Keratinocyte (primary cell): ENCODE results near the gene POU6F1.

Experiments
- EZH2 ChIP-seq: IDR thresholded peaks from one replicate; pipeline ENCODE4 v1.6.1; 2012; ENCODE audit warnings: inconsistent platforms, mild to moderate bottlenecking, low read length, moderate library complexity
- TF ChIP-seq, protein P1 (sequence below), 3 experiments: IDR thresholded peaks in 1 of 3; conservative IDR thresholded peaks in 1 of 3; optimal IDR thresholded peaks in 1 of 3; 2 replicates in 2 of 3; 3 replicates in 1 of 3; pipeline versions ENCODE3 to v1.5.1; 2011; ENCODE audit warnings: low read length in 3 of 3, mild to moderate bottlenecking in 3 of 3, moderate library complexity in 2 of 3, control low read depth in 1 of 3, inconsistent platforms in 1 of 3; ENCODE audit not compliant: insufficient read depth in 2 of 3; ENCODE audit errors: extremely low read depth in 1 of 3

- TF ChIP-seq, protein P1, sequence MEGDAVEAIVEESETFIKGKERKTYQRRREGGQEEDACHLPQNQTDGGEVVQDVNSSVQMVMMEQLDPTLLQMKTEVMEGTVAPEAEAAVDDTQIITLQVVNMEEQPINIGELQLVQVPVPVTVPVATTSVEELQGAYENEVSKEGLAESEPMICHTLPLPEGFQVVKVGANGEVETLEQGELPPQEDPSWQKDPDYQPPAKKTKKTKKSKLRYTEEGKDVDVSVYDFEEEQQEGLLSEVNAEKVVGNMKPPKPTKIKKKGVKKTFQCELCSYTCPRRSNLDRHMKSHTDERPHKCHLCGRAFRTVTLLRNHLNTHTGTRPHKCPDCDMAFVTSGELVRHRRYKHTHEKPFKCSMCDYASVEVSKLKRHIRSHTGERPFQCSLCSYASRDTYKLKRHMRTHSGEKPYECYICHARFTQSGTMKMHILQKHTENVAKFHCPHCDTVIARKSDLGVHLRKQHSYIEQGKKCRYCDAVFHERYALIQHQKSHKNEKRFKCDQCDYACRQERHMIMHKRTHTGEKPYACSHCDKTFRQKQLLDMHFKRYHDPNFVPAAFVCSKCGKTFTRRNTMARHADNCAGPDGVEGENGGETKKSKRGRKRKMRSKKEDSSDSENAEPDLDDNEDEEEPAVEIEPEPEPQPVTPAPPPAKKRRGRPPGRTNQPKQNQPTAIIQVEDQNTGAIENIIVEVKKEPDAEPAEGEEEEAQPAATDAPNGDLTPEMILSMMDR (optimal IDR thresholded peaks at IDR 0.05 in 1 of 3, IDR thresholded peaks at IDR 0.05 in 1 of 3, conservative IDR thresholded peaks at IDR 0.05 in 1 of 3; ENCODE audit: extremely low read depth in 1 of 3, insufficient read depth in 2 of 3, low read length in 3 of 3) = no peak
- no peak for TF ChIP-seq EZH2
Measured at GRCh38 chr12:51240971-51241370, 23.1 kb upstream of the POU6F1 start.
